GM12872 (cell line): ENCODE results near the gene MRPS25.

Source experiments
- TF ChIP-seq, protein P1 (sequence below): IDR thresholded peaks from 3 replicates; pipeline ENCODE4 v1.5.1; 2011; ENCODE audit warnings: low read depth, mild to moderate bottlenecking, low read length, moderate library complexity; ENCODE audit not compliant: insufficient read depth

Gene MRPS25

DNA sequence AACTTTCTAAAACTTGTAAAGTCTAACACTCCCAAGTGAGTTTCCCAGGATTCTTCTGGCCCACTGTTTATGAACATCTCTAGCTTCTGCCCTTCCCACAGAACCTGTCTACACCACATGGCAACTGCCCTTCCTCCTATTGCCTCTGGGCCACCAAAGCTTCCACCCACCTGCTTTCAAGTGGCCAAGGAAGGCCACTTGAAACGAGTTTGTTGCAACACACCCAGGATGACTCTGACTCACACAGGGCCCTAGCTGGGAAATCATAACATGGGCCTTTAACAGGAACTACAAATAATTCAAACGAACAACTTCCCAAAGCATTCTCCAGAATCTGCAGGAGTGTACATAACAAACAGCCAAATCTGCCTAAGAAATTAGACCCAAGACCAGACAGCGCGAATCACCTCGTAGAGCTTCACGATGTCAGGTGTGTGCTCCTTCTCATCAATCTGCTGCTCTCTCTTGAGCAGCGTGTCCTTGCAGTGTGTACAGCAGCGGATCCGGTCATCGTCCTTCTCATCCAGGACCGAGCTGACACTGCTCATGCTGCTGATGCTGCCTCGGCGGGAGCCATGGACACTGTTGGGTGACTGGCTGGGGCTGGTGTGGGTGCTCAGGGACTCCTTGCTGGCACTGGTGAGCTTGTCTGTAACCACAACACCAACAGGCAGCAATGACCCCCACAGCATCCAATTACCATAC, 17.0 kb upstream of the MRPS25 start:
- TF ChIP-seq, protein P1, sequence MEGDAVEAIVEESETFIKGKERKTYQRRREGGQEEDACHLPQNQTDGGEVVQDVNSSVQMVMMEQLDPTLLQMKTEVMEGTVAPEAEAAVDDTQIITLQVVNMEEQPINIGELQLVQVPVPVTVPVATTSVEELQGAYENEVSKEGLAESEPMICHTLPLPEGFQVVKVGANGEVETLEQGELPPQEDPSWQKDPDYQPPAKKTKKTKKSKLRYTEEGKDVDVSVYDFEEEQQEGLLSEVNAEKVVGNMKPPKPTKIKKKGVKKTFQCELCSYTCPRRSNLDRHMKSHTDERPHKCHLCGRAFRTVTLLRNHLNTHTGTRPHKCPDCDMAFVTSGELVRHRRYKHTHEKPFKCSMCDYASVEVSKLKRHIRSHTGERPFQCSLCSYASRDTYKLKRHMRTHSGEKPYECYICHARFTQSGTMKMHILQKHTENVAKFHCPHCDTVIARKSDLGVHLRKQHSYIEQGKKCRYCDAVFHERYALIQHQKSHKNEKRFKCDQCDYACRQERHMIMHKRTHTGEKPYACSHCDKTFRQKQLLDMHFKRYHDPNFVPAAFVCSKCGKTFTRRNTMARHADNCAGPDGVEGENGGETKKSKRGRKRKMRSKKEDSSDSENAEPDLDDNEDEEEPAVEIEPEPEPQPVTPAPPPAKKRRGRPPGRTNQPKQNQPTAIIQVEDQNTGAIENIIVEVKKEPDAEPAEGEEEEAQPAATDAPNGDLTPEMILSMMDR: no peak

DNA sequence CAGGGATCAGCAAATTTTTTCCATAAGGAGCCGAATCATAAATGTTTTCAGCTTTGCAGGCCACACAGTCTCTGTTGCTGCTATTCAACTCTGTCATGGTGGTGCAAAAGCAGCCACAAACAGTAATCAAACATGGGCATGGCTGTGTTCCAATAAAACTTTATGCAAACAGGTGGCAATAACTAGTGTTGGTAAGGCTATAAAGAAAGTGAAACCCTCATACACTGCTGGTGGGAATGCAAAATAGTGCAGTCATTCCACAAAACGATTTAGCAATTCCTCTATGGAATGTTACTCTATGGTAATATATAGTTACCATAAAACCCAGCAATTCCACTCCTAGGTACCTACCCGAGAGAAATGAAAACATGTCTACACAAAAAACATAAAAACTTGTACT, 14.0 kb upstream of the MRPS25 start:
- TF ChIP-seq, protein P1: no peak

DNA sequence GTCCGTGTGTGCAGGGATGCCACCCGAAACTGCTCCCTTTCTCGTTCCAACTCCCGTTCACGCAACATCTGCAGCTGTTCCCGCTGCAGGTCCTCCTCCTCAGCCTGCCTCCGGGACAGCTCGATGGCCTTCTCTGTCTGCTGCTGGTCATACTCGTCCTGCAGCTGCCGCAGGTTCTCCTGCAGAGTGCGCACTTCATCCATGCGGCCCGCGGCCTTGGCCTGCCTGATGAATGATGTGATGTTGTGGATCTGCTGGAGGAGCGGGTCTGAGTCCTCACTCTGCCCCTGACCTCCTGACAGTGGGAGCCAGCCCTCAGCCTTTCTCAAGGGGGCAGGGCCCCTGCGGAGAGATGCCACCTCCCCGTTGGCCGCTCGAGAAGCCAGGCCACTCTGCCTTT, 9.4 kb upstream of the MRPS25 start:
- TF ChIP-seq, protein P1: no peak

DNA sequence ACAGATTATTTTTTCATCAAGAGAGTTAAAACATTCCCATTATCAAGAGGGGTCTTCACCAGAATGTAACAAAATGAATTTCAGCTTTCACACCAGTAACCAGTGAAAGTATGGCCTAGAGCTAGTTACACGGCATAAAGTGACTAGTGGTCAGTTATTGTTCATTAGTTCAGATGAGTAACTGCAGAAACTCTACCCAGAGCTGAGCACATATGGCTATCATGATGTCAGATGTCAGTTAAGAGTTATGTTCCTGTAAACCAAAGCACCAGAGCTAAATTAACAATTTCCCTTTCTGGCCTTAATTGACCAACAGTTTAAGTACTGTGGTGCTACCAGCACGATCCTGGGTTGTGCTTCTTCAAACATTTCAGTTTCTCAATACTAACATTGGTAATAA, 6.6 kb upstream of the MRPS25 start:
- TF ChIP-seq, protein P1: no peak

DNA sequence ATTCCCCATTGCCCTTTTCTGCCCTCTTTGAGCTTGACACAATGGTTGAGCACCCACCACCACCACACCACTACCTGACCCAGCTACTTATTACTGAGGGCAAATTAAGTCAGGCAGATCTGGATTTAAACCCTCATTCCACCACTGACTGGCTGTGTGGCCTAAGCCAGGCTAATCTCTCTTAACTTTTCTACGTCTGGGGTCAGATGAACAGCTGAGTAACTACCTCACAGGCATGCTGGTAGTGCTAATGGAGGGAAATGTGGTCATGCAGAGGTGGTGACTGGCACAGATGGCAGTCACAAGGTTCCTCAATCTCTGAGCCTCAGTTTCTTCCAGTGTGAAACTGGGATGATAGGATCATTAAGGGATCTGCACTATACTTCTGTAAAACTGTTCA, 4.3 kb upstream of the MRPS25 start:
- TF ChIP-seq, protein P1: no peak

DNA sequence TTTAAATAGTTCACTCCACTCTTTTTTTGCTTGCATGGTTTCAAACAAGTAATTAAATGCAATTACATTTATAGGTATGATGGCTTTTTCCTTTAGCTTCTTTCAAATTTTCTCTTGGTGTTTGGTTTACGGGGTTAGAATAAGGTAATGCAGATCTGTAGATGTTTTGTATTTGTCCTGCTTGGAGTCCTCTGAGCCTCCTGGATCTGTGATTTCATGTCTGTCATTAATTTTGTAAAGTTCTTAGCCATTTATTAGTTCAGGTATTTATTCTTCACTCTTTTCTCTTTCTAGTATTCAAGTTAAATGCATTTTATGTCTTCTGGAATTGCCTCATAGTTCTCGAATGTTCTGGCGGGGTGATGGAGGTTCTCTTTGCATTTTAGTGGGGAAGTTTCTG, 1.4 kb upstream of the MRPS25 start:
- TF ChIP-seq, protein P1: no peak

DNA sequence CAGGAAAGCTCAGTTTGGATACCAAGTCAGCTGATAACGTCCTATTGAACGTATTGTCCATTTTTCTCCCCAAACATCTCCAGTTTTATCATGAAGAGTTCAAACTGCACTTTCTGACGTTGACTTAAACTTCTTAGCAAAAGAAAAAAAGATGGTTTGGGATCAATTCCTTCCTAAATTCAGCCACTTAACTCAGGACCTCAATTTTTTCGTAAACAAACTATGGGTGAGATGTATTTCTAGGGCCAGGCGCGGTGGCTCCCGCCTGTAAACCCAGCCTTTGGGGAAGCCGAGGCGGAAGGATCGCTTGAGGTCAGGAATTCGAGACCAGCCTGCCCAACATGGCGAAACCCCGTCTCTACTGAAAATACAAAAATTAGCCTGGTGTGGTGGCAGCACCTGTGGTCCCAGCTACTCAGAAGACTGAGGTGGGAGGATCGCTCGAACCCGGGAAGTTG, 464 bp upstream of the MRPS25 start:
- TF ChIP-seq, protein P1: no peak
